Fibroblast of skin of right quadriceps (primary cell): ENCODE results near the gene LSM14A.
"Not testable (repeated sequence)": the region's sequence is repeated elsewhere in the genome, so short reads cannot be mapped to it uniquely, and the experiment has no call there.

Experiments used
- DNase-seq: peaks from one replicate; pipeline ENCODE4 v3.0.0-alpha.2; 2013

Gene LSM14A

DNA sequence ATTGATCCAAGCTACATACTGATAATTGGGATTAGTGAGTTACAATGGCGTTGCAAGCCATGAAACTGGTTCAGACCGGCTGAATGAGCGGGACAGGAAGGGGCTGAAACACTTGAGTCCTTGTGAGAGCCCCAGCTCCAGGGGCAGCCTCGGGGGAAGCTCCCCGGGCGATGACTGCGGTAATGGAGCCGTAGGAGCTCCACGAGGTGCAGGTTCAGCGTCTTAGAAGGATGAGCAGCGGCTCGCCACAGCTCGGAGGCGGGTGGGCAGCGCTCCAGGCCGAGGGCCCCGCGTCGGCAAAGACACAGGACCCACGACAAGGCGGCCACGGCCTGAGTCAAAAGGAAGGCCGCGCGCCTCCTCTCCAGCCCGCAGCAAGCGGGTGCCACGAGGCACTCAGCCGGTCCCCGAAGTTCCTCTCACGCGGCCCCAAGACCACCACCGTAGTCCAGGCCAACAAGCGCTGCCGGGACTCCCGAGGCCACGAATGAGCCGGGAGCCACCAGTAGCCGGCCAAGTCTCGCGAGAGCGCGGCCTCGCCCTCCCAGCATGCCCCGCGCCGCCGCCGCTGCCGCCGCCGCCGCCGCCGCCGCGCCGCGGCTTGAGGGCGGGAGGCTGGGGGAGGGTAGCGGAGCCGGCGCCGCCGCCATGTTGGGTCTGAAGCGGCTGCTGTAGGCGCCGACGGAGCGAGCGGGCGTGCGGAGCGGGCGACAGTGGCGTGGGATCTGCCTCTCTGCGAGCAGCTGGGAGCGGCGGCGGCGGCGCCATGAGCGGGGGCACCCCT, at the start of gene LSM14A:
TSS of gene LSM14A (plus strand) at position 628 of the 784 bp plus-strand sequence. CDS start at position 767, 139 bp downstream.
- peak; percentile 92 for DNase-seq

DNA sequence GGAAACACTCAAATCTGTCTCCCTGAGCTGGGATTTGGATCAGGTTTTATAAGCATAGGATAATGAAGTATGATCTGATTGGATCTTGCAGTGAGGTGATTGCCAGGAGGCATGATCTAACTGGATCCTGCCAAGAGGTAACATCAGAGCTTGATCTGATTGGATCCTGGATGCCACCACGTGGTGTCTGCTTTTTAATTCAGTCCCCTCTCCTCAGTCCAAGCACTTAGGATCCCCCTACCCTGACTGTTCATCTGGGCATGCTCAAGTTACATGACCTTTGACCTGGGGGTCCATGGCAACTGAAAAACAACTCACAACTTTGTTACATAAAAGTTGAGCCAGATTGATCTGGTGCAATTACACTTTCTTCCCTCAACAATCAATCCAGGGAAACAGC, 47.5 kb upstream of the LSM14A start:
- no peak for DNase-seq

DNA sequence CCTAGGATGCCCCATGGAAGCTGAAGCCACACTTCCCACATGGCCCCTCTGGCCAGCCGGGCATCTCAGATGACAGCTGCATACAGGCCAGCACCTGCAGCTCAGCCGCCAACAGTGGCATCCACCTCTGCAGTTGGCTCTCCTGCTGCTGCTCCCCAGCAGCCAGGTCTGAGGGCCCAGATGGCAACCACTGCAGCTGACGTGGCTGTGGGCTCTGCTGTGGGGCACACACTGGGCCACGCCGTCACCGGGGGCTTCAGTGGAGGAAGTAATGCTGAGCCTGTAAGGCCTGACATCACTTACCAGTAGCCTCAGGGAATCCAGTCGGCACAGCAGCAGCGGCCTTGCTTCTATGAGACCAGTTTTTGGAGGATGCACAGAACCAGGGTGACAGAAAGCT, 45.3 kb upstream of the LSM14A start:
- no peak for DNase-seq

DNA sequence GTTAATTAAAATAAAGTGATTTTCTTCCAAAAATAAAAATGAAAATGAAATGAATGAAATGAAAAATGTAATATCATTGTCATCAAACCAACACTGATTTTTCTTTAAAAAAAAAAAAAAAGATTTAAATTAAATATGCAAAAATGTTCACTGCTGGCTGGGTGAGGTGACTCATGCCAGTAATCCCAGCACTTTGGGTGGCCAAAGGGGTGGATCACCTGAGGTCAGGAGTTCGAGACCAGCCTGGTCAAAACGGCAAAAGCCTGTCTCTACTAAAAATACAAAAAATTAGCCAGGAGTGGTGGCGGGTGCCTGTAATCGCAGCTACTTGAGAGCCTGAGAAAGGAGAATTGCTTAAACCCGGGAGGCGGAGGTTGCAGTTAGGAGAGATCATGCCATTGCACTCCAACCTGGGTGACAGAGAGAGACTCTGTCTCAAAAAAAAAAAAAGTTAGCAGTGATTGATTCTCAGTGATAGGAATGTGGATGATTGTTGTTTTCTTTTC, 44.6 kb upstream of the LSM14A start:
- no peak for DNase-seq

DNA sequence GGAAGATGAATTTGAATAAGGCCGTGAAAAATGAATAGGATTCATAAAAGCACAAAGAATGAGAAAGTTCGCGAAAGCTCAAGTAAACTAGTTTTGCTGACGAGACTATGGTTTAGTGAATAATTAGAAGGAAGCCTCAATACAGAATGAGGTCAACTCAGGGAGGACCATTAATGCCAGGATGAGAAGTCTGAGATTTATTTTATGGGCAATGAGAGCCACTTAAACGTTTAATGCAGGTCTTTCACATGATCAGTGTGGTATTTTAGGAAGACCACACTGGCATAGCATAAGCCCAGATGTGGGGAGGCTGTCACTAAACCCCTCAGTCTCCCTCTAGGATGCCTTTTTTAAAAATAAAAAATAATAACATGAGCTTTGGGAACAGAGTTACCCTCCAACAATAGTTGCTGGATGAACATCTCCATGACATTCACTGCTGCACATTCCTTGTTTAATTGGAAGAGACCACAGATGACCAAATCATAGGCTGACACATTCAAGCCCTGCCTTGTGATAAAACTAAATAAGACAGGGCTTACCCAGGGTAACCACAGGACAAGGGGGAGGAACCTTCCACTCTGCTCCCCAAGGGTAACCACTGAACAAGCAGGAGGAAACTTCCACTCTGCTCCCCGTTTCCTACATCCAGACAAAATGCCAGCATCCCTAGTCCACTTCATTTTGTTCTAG, 43.6 kb upstream of the LSM14A start:
- DNase-seq: peak; percentile 51

DNA sequence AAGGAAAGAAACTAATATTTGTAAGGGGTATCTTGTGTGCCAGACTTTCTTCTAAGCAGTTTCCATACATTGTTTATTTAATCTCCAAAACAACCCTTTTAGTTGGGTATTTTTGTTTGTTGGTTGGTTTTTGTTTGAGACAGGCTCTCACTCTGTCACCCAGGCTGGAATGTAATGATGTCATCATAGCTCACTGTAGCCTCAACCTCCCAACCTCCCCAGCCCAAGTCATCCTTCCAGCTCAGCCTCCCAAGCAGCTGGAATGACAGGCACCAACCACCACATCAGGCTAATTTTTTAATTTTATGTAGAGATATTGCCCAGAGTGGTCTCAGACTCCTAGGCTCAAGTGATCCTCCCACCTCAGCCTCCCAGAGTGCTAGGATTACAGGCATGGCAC, 41.2 kb upstream of the LSM14A start:
- DNase-seq: no peak

DNA sequence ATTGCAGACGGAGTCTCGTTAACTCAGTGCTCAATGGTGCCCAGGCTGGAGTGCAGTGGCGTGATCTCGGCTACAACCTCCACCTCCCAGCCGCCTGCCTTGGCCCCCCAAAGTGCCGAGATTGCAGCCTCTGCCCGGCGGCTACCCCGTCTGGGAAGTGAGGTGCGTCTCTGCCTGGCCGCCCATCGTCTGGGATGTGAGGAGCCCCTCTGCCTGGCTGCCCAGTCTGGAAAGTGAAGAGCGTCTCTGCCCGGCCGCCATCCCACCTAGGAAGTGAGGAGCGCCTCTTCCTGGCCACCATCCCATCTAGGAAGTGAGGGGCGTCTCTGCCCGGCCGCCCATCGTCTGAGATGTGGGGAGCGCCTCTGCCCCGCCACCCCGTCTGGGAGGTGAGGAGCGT, 40.2 kb upstream of the LSM14A start:
- not testable (repeated sequence) for DNase-seq

DNA sequence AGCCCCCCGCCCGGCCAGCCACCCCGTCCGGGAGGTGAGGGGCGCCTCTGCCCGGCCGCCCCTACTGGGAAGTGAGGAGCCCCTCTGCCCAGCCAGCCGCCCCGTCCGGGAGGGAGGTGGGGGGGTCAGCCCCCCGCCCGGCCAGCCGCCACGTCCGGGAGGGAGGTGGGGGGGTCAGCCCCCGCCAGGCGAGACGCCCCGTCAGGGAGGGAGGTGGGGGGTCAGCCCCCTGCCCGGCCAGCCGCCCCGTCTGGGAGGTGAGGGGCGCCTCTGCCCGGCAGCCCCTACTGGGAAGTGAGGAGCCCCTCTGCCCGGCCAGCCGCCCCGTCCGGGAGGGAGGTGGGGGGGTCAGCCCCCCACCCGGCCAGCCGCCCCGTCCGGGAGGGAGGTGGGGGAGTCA, 39.6 kb upstream of the LSM14A start:
- DNase-seq: not testable (repeated sequence)

DNA sequence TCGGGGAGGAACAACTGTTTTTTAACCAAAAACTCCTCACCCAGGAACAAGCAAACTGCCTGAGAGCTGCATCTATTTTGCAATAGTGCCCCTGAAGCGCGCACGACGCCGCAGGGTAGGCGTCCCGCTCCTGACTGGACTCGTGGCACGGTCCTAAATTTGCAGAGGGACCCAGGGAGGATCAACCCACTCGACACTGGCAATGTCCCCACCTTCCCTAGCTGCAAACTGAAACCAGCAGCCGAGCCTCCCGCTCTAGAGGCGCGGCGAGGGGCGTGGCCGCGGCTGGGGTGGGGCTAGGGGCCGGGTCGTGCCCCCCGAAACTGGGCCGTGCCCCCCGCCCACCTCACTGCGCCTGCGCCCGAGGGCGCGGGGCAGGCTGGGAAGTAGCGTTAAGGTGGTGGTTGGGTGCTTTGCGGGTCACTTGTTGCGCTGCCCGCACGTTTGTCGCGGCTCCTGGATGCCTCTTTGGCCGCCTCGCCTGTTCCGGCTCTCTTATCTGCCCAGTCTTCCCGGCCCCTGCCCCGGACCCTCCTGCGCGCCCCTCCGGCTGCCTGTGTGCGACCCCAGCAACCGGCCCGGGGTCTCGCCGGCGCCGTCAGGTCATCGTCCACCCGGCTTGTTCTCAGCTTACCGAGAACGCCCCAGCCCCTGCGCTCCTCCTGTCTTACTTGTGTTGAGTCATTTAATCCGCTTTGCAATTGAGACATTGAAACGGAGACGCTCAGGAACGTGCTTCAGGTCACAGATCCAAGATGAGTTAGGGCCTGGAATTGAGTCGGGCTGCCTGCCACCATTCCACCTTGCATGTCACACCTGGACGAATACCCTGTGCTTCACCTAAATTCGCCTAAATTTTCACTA, 37.9 kb upstream of the LSM14A start:
- peak; percentile 78 for DNase-seq

DNA sequence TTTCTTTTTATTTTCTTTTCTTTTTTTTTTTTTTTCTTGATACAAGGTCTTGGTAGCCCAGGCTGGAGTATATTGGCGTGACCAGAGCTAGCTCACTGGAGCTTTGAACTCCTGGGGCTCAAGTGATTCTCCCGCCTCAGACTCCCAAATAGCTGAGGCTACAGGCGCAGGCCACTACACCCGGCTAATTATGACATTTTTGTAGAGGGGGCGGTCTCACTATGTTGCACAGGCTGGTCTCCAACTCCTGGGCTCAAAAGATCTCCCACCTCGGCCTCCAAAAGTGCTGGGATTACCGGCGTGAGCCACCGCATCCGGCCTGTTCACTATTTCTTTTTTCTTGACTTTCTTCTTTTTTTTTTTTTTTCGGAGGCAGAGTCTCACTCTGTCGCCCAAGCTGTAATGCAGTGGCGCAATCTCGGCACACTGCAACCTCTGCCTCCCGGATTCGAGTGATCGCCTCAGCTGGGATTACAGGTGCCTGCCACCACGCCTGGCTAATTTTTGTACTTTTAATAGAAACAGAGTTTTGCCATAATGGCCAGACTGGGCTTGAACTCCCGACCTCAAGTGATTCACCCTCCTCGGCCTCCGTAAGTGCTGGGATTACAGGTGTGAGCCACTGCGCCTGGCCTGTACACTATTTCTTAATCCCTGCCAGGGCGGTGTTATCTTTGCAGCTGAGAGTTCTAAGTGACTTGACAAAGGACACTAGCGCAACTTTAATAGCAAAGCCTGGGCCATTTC, 37.1 kb upstream of the LSM14A start:
- DNase-seq: no peak

DNA sequence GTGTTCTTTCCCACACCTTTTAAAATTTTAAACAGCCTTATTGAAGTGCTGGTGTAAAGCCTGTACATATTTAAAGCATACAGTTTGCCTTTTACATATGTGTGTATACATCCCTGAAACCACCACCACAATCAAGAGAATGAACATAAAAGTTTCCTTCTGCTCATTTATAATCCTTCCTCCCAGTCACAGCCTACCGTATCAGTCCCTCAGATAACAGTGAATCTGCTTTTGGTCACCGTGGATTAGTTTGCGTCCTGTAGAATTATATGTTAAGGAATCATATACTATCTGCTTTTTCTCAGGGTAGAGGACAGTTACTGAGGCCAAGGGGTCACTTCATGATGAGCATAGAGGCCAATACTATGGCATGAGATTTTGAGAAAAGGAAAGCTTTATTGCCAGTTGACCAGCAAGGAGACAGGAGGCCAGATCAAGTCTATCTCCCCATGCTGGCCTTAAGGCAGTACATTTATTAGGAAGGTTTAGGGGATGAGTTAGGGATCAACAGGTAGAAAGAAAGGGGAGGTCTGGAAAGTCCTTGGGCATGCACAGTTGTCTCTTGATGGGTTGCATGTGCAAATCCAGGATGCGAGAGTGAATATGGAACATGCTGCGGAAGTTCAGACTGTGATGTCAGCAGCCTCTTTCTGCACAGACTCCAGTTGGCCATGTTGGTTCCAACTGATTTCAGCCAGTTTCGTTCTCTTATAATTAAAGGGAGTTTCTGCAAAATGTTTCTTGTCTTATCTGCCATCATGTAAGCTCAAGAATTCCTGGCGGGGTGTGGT, 36.3 kb upstream of the LSM14A start:
- DNase-seq: no peak

DNA sequence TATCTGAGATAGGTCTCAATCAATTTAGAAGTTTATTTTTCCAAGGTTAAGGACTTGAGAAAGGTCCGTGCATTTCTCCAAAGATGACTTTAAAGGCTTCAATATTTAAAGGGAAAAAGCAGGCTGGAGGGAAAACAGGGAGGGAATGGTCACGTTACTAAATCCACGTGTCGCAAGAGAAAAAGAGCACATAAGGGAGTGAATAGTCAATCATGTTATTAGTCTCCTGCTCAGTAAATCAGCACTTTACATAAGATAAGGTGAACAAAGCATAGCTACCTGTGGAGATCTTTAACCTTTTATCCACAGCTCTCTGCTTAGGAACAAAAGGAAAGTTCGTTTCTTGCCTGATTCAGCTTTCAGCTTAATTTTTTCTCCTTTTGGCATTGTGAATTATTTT, 31.3 kb upstream of the LSM14A start:
- DNase-seq: no peak

DNA sequence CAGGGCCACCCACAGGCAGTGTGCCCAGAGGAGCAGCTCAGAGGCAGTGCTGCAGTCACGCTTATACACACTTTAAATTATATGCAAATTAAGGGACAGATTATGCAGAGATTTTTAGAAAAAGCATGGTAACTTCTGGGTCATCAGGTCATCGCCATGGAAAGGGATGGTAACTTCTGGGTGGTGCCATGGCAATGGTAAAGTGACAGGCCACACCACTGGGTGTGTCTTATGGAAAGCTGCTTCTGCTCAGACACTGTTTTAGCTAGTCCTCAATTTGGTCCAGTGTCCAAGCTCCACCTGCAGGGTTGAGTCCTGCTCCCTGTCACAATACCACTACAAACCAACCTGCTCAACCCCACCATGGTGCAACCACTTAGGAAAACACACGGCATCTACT, 29.9 kb upstream of the LSM14A start:
- DNase-seq: no peak

DNA sequence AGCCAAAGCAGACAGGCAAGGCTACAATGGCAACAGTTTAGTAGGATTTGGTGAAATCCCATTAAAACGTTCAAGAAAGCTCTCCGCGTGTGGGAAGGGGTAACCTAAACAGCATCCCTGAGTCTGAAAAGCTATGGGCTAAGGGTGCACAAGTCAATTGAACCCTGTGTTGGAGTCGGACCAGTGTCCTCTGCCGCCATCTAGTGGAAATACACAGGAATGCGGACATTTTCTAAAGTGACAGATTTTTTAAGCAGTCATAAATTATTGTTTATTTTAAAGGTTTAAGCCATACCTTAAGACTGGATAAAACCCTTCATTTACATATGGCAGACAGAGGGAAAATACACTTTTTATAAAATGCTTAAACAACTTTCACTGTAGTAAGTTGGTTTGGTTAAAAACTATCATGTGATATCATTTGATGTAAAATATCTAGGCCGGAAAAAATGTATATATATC, 26.5 kb upstream of the LSM14A start:
- DNase-seq: peak; percentile 48

DNA sequence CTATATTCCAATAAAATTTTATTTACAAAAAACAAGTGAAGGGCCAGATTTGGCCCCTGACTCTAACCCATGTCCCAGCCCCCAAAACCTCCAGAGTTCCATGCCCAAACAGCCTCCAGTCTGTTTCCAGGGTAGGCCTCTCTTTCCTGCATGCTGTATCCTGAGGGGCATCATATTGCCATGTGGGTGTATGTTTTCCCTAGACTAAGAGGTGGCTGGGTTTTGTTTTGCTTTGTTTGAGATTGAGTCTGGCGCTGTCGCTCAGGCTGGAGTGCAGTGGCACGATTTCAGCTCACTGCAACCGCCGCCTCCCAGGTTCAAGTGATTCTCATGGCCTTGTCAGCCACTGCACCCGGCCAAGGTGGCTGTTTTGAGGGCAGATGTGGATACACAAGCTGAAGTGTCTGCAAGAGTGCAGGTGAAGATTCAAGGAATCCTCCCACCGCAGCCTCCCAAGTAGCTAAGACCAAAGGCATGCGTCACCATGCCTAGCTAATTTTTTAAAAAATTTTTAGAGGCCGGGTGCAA, 23.6 kb upstream of the LSM14A start:
- DNase-seq: no peak

DNA sequence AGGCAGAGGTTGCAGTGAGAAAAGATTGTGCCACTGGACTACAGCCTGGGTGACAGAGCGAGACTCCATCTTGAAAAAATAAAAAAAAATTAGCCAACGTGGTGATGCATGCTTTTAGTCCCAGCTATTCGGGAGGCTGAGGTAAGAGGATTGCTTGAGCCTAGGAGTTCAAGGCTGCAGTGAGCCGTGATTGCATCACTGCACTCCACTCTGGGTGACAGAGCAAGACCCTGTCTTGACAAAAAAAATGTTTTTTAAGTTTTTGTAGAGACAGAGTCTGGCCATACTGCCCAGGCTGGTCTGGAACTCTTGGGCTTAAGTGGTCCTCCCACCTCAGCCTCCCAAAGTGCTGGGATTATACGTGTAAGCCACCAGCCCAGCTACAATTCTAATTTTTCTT, 22.4 kb upstream of the LSM14A start:
- DNase-seq: no peak

DNA sequence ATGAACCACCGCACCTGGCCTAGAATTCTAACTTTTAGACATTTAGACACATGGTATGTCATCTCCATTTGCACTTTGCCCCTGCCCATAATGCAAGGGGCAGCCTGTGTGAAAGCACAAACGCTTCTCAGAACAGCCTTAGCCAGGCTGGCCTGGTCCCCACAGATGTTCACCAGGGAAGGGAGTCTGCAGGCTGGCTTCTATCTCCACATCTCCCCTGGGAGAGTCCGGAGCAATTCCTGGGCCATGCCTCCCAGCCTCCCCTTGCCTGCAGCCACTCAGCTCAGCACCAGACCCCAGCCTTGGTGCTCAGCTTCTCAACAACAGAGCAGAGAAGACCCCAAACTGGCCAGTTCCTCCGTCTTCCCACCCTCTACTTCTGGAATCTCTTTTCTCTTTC, 21.7 kb upstream of the LSM14A start:
- DNase-seq: no peak

DNA sequence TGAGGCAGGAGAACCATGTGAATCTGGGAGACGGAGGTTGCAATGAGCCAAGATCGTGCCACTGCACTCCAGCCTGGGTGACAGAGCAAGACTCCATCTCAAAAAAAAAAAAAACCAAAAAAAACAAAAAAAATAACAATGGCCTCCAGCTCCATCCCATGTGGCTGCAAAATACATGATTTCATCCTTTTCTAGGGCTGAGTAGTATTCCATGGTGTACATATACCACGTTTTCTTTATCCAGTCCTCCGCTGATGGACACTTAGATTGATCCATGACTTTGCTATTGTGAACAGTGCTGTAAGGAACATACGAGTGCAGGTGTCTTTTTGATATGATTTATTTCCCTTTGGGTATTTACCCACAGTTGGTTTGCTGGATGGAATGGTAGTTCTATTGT, 20.9 kb upstream of the LSM14A start:
- DNase-seq: no peak

DNA sequence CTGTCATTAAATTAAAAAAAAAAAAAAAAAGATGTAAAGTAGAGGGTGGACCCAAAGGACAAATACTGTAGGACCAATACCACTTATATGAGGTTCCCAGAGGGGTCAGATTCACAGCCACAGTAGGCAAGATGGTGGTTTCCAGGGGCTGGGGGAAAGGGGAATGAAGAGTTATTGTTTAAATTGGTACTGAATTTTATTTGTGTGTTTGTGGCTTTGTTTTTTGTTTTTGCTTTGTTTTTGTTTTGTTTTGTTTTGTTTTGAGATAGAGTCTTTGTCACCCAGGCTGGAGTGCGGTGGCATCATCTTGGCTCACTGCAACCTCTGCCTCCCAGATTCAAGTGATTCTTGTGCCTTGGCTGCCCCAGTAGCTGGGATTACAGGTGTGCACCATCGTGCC, 17.9 kb upstream of the LSM14A start:
- DNase-seq: no peak

DNA sequence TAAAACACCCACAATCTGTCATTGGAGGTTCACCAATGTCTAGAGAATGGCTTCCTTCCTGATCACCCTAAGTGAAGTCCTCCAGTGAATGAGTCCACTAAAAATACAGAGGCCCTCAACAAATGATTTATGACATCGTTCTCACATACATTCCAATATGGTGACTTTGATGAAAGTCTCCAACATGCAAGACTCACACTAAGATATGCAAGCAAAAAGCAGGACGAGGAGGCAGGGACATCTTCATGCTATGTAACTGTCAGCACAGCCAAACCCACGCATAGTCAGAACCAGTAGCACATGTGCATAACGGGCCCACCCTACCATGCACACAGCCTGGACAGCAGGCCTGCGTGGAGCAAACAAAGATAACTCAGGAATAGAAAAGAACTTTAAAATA, 16.6 kb upstream of the LSM14A start:
- peak; percentile 77 for DNase-seq

DNA sequence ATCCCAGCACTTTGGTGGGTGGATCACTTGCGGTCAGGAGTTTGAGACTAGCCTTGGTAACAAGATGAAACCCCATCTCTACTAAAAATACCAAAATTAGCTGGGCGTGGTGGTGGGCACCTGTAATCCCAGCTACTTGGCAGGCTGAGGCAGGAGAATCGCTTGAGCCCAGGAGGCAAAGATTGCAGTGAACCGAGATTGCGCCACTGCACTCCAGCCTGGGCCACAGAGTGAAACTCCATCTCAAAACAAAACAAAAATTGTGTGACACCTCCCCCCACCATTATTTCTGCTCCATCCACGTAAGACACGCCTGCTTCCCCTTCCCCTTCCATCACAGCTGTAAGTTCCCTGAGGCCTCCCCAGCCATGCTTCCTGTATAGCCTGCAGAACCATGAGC, 13.3 kb upstream of the LSM14A start:
- DNase-seq: not testable (repeated sequence)
